Esophagus muscularis mucosa (tissue), 4 donors: ENCODE results near the gene SF3A2.

Experiments used
- CTCF ChIP-seq, 3 experiments: fragments of 200-600 bp in 2 of 3; fragments of 450-650 bp in 1 of 3; sonication (generic) in 2 of 3; IDR thresholded peaks; one replicate each; pipeline ENCODE4 v1.5.1; 2017 to 2019; ENCODE audit warnings: antibody characterized with exemption in 3 of 3, mild to moderate bottlenecking in 2 of 3, moderate library complexity in 1 of 3
- EP300 ChIP-seq: sonication (generic); formaldehyde crosslinking; IDR thresholded peaks from one replicate; pipeline ENCODE4 v1.6.1; 2017; ENCODE audit warnings: antibody characterized with exemption
- POLR2A ChIP-seq: fragments of 450-650 bp; IDR thresholded peaks from one replicate; pipeline ENCODE4 v1.6.1; 2017; ENCODE audit warnings: antibody characterized with exemption, moderate library complexity, mild to moderate bottlenecking, low read depth
- POLR2AphosphoS5 ChIP-seq, 2 donors: sonication (generic); formaldehyde crosslinking; IDR thresholded peaks; one replicate each; pipeline ENCODE4 v1.6.1; 2017; ENCODE audit warnings: antibody characterized with exemption in 2 of 2

- TF ChIP-seq CTCF (IDR thresholded peaks at IDR 0.05) (no peak), POLR2A (no peak), POLR2AphosphoS5 (IDR thresholded peaks at IDR 0.05) (no peak), EP300 (no peak)
Observed at GRCh38 chr19:2296141-2296540, 59.5 kb downstream of the SF3A2 start.
